ENCODE data around the gene MSRB1.

GRCh38 chr16:1938910-1939309 is 4.1 kb downstream of the MSRB1 start:
- TF ChIP-seq CTCF (IDR thresholded peaks at IDR 0.05; ENCODE audit: low read length) (no peak), EZH2 (IDR thresholded peaks at IDR 0.05; ENCODE audit: borderline replicate concordance, low read length) (no peak)

All from OCI-LY1 (cell line).